ENCODE data around the gene ANO2.

ANO2 gene

GRCh38 chr12:5921027-5921909 is 23.8 kb downstream of the ANO2 start:
- Histone ChIP-seq H3K27me3 (ENCODE audit: control insufficient read depth in 1 of 2, insufficient read depth in 1 of 2, low read length in 2 of 2) (peaks cover 12 to 20% of the 10 kb centered on the region in 2 experiments), H3K4ac (ENCODE audit: low read depth in 1 of 2, low read length in 2 of 2) (no peak overlapping the region), H3K4me1 (ENCODE audit: control insufficient read depth, insufficient read depth, low read depth, low read length) (peaks cover 2% of the 10 kb centered on the region), H4K91ac (ENCODE audit: low read length) (no peak overlapping the region), H3K79me1 (replicated peaks; ENCODE audit: low read length, poor library complexity, severe bottlenecking) (no peaks in the 10 kb centered on the region), H3K14ac (ENCODE audit: low read length in 2 of 2) (no peak overlapping the region), H3K9ac (ENCODE audit: low read length) (no peak overlapping the region), H3K9me3 (ENCODE audit: control insufficient read depth, low read length) (no peaks in the 10 kb centered on the region), H3K27ac (ENCODE audit: low read length, poor library complexity, severe bottlenecking) (no peak overlapping the region), H3K4me2 (ENCODE audit: low read length, poor library complexity, severe bottlenecking) (no peak overlapping the region), H2BK5ac (ENCODE audit: low read depth, low read length, poor library complexity, severe bottlenecking) (no peak overlapping the region), H3K18ac (ENCODE audit: low read depth in 1 of 2, low read length in 2 of 2) (no peak overlapping the region), H2BK15ac (ENCODE audit: low read depth, poor library complexity, severe bottlenecking) (no peak overlapping the region), H3K36me3 (ENCODE audit: control insufficient read depth in 1 of 2, insufficient read depth in 2 of 2, low read depth in 1 of 2, low read length in 2 of 2) (no peaks in the 10 kb centered on the region), H4K8ac (ENCODE audit: low read length) (no peak overlapping the region), H2AK5ac (ENCODE audit: low read length, severe bottlenecking) (no peak overlapping the region), H3K4me3 (ENCODE audit: insufficient read depth in 1 of 2, low read depth in 1 of 2, low read length in 2 of 2) (no peak overlapping the region), H3K23ac (ENCODE audit: low read length in 2 of 2) (no peak overlapping the region), H2AFZ (ENCODE audit: low read depth, low read length) (no peak overlapping the region), H2BK120ac (ENCODE audit: low read depth, low read length) (no peak overlapping the region), H2BK12ac (ENCODE audit: low read length in 2 of 2) (no peak overlapping the region)
- 89% methylated on average over 25 of the region's 25 CpGs for WGBS
- no peak for DNase-seq

- DNase-seq, result no peak
- Histone ChIP-seq H3K14ac (ENCODE audit: low read length in 2 of 2) (no peak overlapping the region), H3K79me1 (replicated peaks; ENCODE audit: low read length, poor library complexity, severe bottlenecking) (no peaks in the 10 kb centered on the region), H3K4me1 (ENCODE audit: control insufficient read depth, insufficient read depth, low read depth, low read length) (no peaks in the 10 kb centered on the region), H3K36me3 (ENCODE audit: control insufficient read depth in 1 of 2, insufficient read depth in 2 of 2, low read depth in 1 of 2, low read length in 2 of 2) (no peaks in the 10 kb centered on the region), H4K91ac (ENCODE audit: low read length) (no peak overlapping the region), H4K8ac (ENCODE audit: low read length) (no peak overlapping the region), H2BK12ac (ENCODE audit: low read length in 2 of 2) (no peak overlapping the region), H3K4me2 (ENCODE audit: low read length, poor library complexity, severe bottlenecking) (no peak overlapping the region), H3K18ac (ENCODE audit: low read depth in 1 of 2, low read length in 2 of 2) (no peak overlapping the region), H3K9me3 (ENCODE audit: control insufficient read depth, low read length) (no peaks in the 10 kb centered on the region), H2BK5ac (ENCODE audit: low read depth, low read length, poor library complexity, severe bottlenecking) (no peak overlapping the region), H3K23ac (ENCODE audit: low read length in 2 of 2) (no peak overlapping the region), H3K4ac (ENCODE audit: low read depth in 1 of 2, low read length in 2 of 2) (no peak overlapping the region), H3K27ac (ENCODE audit: low read length, poor library complexity, severe bottlenecking) (no peak overlapping the region), H2BK15ac (ENCODE audit: low read depth, poor library complexity, severe bottlenecking) (no peak overlapping the region), H2AK5ac (ENCODE audit: low read length, severe bottlenecking) (no peak overlapping the region), H3K27me3 (ENCODE audit: control insufficient read depth in 1 of 2, insufficient read depth in 1 of 2, low read length in 2 of 2) (peaks cover 12 to 27% of the 10 kb centered on the region in 2 experiments), H2BK120ac (ENCODE audit: low read depth, low read length) (no peak overlapping the region), H2AFZ (ENCODE audit: low read depth, low read length) (no peak overlapping the region), H3K4me3 (ENCODE audit: insufficient read depth in 1 of 2, low read depth in 1 of 2, low read length in 2 of 2) (no peak overlapping the region), H3K9ac (ENCODE audit: low read length) (no peak overlapping the region)
- 84% methylated on average over 8 of the region's 9 CpGs for WGBS
Measured at GRCh38 chr12:5916785-5917290, 28.2 kb downstream of the ANO2 start.

- H3K4ac ChIP-seq (ENCODE audit: low read depth in 1 of 2, low read length in 2 of 2), result no peak overlapping the region
- 93% methylated on average over 4 of the region's 4 CpGs for WGBS
- H4K8ac ChIP-seq (ENCODE audit: low read length), result no peak overlapping the region
- no peak overlapping the region for H2BK12ac ChIP-seq (ENCODE audit: low read length in 2 of 2)
- no peaks in the 10 kb centered on the region for H3K36me3 ChIP-seq (ENCODE audit: control insufficient read depth in 1 of 2, insufficient read depth in 2 of 2, low read depth in 1 of 2, low read length in 2 of 2)
- H3K27ac ChIP-seq (ENCODE audit: low read length, poor library complexity, severe bottlenecking), result no peak overlapping the region
- no peak overlapping the region for H4K91ac ChIP-seq (ENCODE audit: low read length)
- no peak overlapping the region for H2AFZ ChIP-seq (ENCODE audit: low read depth, low read length)
- H3K18ac ChIP-seq (ENCODE audit: low read depth in 1 of 2, low read length in 2 of 2), result no peak overlapping the region
- H2BK5ac ChIP-seq (ENCODE audit: low read depth, low read length, poor library complexity, severe bottlenecking), result no peak overlapping the region
- no peak overlapping the region for H3K14ac ChIP-seq (ENCODE audit: low read length in 2 of 2)
- H3K4me1 ChIP-seq (ENCODE audit: control insufficient read depth, insufficient read depth, low read depth, low read length), result no peaks in the 10 kb centered on the region
- no peak for DNase-seq
- no peak overlapping the region for H2BK15ac ChIP-seq (ENCODE audit: low read depth, poor library complexity, severe bottlenecking)
- H2AK5ac ChIP-seq (ENCODE audit: low read length, severe bottlenecking), result no peak overlapping the region
- H3K4me3 ChIP-seq (ENCODE audit: insufficient read depth in 1 of 2, low read depth in 1 of 2, low read length in 2 of 2), result no peak overlapping the region
- H3K9me3 ChIP-seq (ENCODE audit: control insufficient read depth, low read length), result no peaks in the 10 kb centered on the region
- no peak overlapping the region for H3K23ac ChIP-seq (ENCODE audit: low read length in 2 of 2)
- H3K9ac ChIP-seq (ENCODE audit: low read length), result no peak overlapping the region
- no peak overlapping the region for H2BK120ac ChIP-seq (ENCODE audit: low read depth, low read length)
- H3K79me1 ChIP-seq (replicated peaks; ENCODE audit: low read length, poor library complexity, severe bottlenecking), result no peaks in the 10 kb centered on the region
- H3K4me2 ChIP-seq (ENCODE audit: low read length, poor library complexity, severe bottlenecking), result no peak overlapping the region
- peaks cover 22 to 39% of the 10 kb centered on the region in 2 experiments for H3K27me3 ChIP-seq (ENCODE audit: control insufficient read depth in 1 of 2, insufficient read depth in 1 of 2, low read length in 2 of 2)
Measured at GRCh38 chr12:5915511-5915910, 29.5 kb downstream of the ANO2 start.

GRCh38 chr12:5914387-5915149 is 30.5 kb downstream of the ANO2 start:
- Histone ChIP-seq H3K9ac (ENCODE audit: low read length) (no peak overlapping the region), H3K9me3 (ENCODE audit: control insufficient read depth, low read length) (no peaks in the 10 kb centered on the region), H3K4me2 (ENCODE audit: low read length, poor library complexity, severe bottlenecking) (no peak overlapping the region), H3K23ac (ENCODE audit: low read length in 2 of 2) (no peak overlapping the region), H3K4me1 (ENCODE audit: control insufficient read depth, insufficient read depth, low read depth, low read length) (no peaks in the 10 kb centered on the region), H3K4ac (ENCODE audit: low read depth in 1 of 2, low read length in 2 of 2) (no peak overlapping the region), H2BK12ac (ENCODE audit: low read length in 2 of 2) (no peak overlapping the region), H4K8ac (ENCODE audit: low read length) (no peak overlapping the region), H3K14ac (ENCODE audit: low read length in 2 of 2) (no peak overlapping the region), H3K36me3 (ENCODE audit: control insufficient read depth in 1 of 2, insufficient read depth in 2 of 2, low read depth in 1 of 2, low read length in 2 of 2) (no peaks in the 10 kb centered on the region), H2BK5ac (ENCODE audit: low read depth, low read length, poor library complexity, severe bottlenecking) (no peak overlapping the region), H2BK120ac (ENCODE audit: low read depth, low read length) (no peak overlapping the region), H3K27me3 (ENCODE audit: control insufficient read depth in 1 of 2, insufficient read depth in 1 of 2, low read length in 2 of 2) (peaks cover 24 to 39% of the 10 kb centered on the region in 2 experiments), H3K79me1 (replicated peaks; ENCODE audit: low read length, poor library complexity, severe bottlenecking) (no peaks in the 10 kb centered on the region), H3K4me3 (ENCODE audit: insufficient read depth in 1 of 2, low read depth in 1 of 2, low read length in 2 of 2) (no peak overlapping the region), H3K27ac (ENCODE audit: low read length, poor library complexity, severe bottlenecking) (no peak overlapping the region), H3K18ac (ENCODE audit: low read depth in 1 of 2, low read length in 2 of 2) (no peak overlapping the region), H2BK15ac (ENCODE audit: low read depth, poor library complexity, severe bottlenecking) (no peak overlapping the region), H2AFZ (ENCODE audit: low read depth, low read length) (no peak overlapping the region), H2AK5ac (ENCODE audit: low read length, severe bottlenecking) (no peak overlapping the region), H4K91ac (ENCODE audit: low read length) (no peak overlapping the region)
- 61% methylated on average over 11 of the region's 11 CpGs for WGBS
- no peak for DNase-seq

Measured in mesenchymal stem cell (in vitro differentiated cells and primary cell).